IMR-90 (cell line): ENCODE data around the gene TEX11.

Source experiments
- BHLHE40 ChIP-seq: fragments of 150-350 bp; IDR thresholded peaks from 2 replicates; pipeline ENCODE4 v1.6.1; 2016; ENCODE audit warnings: mild to moderate bottlenecking, low read depth, low read length
- CTCF ChIP-seq: conservative IDR thresholded peaks from 2 replicates; pipeline ENCODE4 v1.5.1; 2012; ENCODE audit warnings: mild to moderate bottlenecking, low read depth, low read length, improper control_type of control experiment
- MAZ ChIP-seq: IDR thresholded peaks from 2 replicates; pipeline ENCODE4 v1.6.1; 2012; ENCODE audit warnings: low read depth, mild to moderate bottlenecking, low read length, improper control_type of control experiment, moderate library complexity, borderline replicate concordance
- MXI1 ChIP-seq: IDR thresholded peaks from 2 replicates; pipeline ENCODE4 v1.6.1; 2012; ENCODE audit warnings: low read depth, mild to moderate bottlenecking, low read length, moderate library complexity, borderline replicate concordance
- NFE2L2 ChIP-seq: fragments of 150-350 bp; IDR thresholded peaks from 2 replicates; pipeline ENCODE4 v1.6.1; 2016; ENCODE audit warnings: low read depth, mild to moderate bottlenecking, low read length
- POLR2A ChIP-seq: IDR thresholded peaks from 2 replicates; pipeline ENCODE4 v1.6.1; 2012; ENCODE audit warnings: mild to moderate bottlenecking, low read depth, low read length

- no peak for TF ChIP-seq MXI1
- TF ChIP-seq BHLHE40, result no peak
- TF ChIP-seq CTCF, result peak; percentile 52
- TF ChIP-seq POLR2A, result no peak
- TF ChIP-seq NFE2L2, result no peak
- TF ChIP-seq MAZ, result no peak
Observed at GRCh38 chrX:70769659-70770227, 138.8 kb downstream of the TEX11 start.
